Measurements from ENCODE around the gene RPS26. TPM values are rescaled to one million over a fixed set of nuclear protein-coding genes. Genes with fewer than 3 reads are reported as not detected.

RPS26 gene
- 1,053 and 1,704 TPM in 2 replicates for total RNA-seq

DNA sequence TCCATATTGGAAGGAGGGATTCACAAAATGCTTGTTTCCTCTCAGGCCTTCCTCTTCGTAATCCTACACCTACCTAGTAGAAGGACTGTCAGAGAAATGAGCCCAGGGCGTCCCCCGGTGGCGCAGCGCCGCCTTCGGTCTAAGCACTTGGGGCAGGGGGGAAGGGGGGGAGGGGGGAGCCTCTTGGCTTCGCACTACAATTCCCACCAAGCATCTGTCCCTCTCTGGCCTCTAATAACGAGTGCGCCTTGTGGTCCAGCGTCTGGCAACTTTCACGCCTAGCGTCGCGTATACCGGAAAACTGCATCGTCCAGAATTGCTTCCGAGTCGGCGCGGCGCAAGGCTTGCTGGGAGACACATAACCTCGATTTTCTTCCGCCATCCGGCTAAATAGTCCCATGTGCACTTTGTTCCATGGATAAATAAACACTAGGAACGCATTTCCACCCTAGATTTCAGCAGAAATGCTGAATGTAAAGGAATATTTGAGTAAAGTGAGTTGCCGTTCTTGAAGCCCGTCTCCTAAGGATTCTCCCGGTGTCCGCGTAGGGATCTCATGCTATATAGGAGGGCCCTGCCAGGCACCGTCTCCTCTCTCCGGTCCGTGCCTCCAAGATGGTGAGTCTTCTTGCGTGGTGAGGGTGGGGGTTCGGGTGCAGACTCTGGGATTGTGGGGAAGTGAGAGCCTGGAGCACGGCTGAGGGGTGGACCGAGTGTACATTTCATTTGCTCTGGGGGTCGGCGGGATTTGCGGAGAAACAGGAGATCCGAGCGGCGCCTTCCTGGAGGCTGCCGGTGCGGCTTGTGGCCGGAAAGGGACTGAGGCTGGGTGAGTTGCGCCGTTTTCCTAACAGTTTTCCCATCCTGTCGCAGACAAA lies at the start of gene RPS26:
Gene RPS26 (plus strand): TSS at position 367 of the 878 bp plus-strand sequence. CDS start 249 bp downstream, at position 616.

DNA sequence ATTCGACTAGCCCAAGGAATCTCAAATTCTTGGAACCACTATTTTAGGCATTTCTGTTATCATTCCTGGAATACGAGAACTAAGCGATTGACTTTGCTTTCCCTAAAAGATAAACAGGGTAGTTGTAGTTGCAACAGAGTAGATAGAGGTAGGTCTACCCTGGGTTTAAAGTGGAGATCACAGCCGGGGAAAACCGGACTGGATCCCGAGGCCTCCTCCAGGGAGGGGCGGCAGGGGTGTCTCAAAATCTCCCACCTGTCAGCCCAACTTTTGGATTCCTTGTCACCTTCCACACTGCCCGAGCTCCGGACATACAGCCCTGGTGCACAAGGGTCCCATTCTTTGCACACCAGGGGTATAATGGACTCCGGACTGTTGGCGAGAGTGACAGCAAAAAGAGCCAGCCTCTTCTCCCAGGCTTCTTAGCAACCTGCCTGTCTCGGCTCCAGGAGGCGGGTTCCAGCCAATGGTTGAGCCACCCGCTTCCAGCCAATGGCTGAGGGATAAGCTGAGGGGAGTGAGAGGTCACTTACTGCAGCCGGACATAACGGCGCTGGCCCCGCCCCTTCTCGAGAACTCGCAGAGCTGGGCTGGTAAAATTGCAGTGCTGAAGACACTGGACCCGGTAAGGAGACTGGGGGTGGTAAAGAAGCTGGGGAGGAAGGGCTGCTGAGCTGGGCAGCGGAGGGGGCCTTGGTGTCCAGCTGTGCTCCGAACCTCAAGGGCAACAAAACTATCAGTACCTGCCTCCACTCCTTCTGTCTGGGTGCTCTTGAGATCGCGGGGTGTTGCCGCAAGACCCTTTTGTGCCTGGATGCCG lies 44.8 kb upstream of the RPS26 start, which contains the start of gene SUOX:
Gene SUOX (plus strand): TSS at position 562 of the 820 bp plus-strand sequence. CDS start 4,946 bp downstream, outside the sequence.

DNA sequence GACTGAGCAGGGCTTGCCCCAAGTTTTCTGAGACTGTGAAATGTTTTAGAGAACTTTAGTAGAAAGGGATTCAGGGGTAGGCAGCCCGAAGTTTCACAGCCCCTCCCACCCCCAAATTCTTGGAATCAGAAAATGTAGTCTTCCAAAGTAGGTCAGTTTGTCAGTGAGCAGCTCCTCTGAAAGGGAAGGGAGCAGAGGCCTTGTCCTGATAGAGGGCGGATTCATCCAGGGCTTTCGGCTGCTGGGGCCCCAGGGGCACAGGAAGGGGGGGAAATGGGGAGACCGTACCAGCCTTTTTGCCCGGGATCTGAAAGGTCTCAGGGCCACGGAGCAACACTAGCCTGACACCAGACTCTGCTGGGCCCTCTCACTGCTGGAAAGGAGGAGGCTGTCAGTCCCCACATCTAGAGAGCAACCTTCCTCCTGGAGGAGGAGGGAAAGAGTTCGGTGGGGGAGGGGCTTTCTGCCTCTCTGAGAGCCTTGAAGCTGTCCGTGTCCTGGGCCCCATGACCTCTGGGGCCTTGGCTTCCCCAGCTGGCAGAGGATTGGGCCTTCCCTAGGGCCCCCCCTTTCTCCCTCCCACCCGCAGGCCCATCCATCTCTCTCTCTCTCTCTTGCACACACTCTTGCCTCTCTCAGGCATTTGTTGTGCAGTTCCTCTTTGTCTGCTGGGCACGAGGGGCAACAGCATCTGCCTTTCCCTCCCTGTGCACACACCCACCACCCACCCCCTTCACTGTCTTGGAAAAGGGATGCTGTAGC lies 21.1 kb upstream of the RPS26 start, which contains the start of gene IKZF4:
Gene IKZF4 (plus strand): TSS at position 621 of the 762 bp plus-strand sequence. CDS start 451 bp downstream, outside the sequence.

DNA sequence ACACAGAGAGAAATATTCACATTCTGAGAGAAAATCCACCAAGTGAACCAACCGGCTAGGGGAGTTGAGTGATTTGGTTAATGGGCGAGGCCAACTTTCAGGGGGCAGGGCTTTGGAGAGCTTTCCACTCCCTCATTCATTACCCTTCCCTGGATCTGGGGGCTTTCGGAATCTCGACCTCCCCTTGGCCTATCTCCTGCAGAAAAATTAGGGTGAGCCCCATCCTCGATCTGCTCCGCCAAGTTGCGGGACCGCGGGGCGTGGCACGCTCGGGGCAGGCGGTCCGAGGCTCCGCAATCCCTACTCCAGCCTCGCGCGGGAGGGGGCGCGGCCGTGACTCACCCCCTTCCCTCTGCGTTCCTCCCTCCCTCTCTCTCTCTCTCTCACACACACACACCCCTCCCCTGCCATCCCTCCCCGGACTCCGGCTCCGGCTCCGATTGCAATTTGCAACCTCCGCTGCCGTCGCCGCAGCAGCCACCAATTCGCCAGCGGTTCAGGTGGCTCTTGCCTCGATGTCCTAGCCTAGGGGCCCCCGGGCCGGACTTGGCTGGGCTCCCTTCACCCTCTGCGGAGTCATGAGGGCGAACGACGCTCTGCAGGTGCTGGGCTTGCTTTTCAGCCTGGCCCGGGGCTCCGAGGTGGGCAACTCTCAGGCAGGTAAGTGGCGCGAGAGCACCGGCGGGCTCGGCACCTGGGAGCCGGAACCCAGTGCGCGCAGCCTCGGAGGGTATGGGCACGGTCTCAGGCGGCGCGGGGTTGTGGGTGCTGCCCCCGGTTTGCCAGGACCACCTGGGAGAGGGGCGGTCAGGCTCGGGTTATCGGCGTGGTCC lies 38.2 kb downstream of the RPS26 start, which contains the start of gene ERBB3:
Gene ERBB3 (plus strand): TSS at position 443 of the 833 bp plus-strand sequence. CDS start 136 bp downstream, at position 579.

Other genes with a start within 250 kb of the RPS26 start
- gene SARNP, start 224.2 kb upstream of the RPS26 start, total RNA-seq, result 109 and 122 TPM in 2 replicates
- gene ORMDL2, start 223.9 kb upstream of the RPS26 start, total RNA-seq, result 47.1 and 59.0 TPM in 2 replicates
- 20.8 and 28.7 TPM in 2 replicates for gene DNAJC14, start 212.3 kb upstream of the RPS26 start, total RNA-seq
- gene MMP19, start 199.0 kb upstream of the RPS26 start, total RNA-seq, result 3.8 and 8.1 TPM in 2 replicates
- 47.9 and 67.3 TPM in 2 replicates for gene PYM1, start 114.0 kb upstream of the RPS26 start, total RNA-seq
- 157 and 232 TPM in 2 replicates for gene DGKA, start 110.8 kb upstream of the RPS26 start, total RNA-seq
- gene PMEL, start 75.9 kb upstream of the RPS26 start, total RNA-seq, result 1.8 and 3.4 TPM in 2 replicates
- gene CDK2, start 75.1 kb upstream of the RPS26 start, total RNA-seq, result 27.1 and 50.3 TPM in 2 replicates
- gene RAB5B, start 67.8 kb upstream of the RPS26 start, total RNA-seq, result 46.3 and 70.7 TPM in 2 replicates
- 8.3 and 11.2 TPM in 2 replicates for gene SUOX, start 44.6 kb upstream of the RPS26 start, total RNA-seq
- 0.94 and 2.2 TPM in 2 replicates for gene IKZF4, start 20.9 kb upstream of the RPS26 start, total RNA-seq
- gene ERBB3, start 38.2 kb downstream of the RPS26 start, total RNA-seq, result 6.2 and 14.0 TPM in 2 replicates
- gene PA2G4, start 62.6 kb downstream of the RPS26 start, total RNA-seq, result 183 and 356 TPM in 2 replicates
- gene RPL41, start 74.7 kb downstream of the RPS26 start, total RNA-seq, result 4,093 and 5,143 TPM in 2 replicates
- gene ZC3H10, start 76.3 kb downstream of the RPS26 start, total RNA-seq, result 0.62 and 3.8 TPM in 2 replicates
- 176 and 198 TPM in 2 replicates for gene ESYT1, start 86.3 kb downstream of the RPS26 start, total RNA-seq
- gene MYL6B, start 110.7 kb downstream of the RPS26 start, total RNA-seq, result 41.4 and 72.2 TPM in 2 replicates
- gene MYL6, start 116.4 kb downstream of the RPS26 start, total RNA-seq, result 1,992 and 2,124 TPM in 2 replicates
- 18.7 and 24.4 TPM in 2 replicates for gene SMARCC2, start 147.6 kb downstream of the RPS26 start, total RNA-seq
- gene RNF41, start 180.0 kb downstream of the RPS26 start, total RNA-seq, result 37.4 and 58.7 TPM in 2 replicates
- 33.0 and 54.3 TPM in 2 replicates for gene NABP2, start 182.4 kb downstream of the RPS26 start, total RNA-seq
- gene SLC39A5, start 188.1 kb downstream of the RPS26 start, total RNA-seq, result not detected in 2 replicates
- 11.9 and 14.2 TPM in 2 replicates for gene ANKRD52, start 216.5 kb downstream of the RPS26 start, total RNA-seq
- gene COQ10A, start 225.0 kb downstream of the RPS26 start, total RNA-seq, result 4.8 TPM in 2 replicates

Data from hair follicular keratinocyte (primary cell).